ENCODE measurements around the gene NBAS.

GRCh38 chr2:15548974-15549373 is 12.2 kb downstream of the NBAS start:
- TF ChIP-seq, protein P1, sequence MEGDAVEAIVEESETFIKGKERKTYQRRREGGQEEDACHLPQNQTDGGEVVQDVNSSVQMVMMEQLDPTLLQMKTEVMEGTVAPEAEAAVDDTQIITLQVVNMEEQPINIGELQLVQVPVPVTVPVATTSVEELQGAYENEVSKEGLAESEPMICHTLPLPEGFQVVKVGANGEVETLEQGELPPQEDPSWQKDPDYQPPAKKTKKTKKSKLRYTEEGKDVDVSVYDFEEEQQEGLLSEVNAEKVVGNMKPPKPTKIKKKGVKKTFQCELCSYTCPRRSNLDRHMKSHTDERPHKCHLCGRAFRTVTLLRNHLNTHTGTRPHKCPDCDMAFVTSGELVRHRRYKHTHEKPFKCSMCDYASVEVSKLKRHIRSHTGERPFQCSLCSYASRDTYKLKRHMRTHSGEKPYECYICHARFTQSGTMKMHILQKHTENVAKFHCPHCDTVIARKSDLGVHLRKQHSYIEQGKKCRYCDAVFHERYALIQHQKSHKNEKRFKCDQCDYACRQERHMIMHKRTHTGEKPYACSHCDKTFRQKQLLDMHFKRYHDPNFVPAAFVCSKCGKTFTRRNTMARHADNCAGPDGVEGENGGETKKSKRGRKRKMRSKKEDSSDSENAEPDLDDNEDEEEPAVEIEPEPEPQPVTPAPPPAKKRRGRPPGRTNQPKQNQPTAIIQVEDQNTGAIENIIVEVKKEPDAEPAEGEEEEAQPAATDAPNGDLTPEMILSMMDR (IDR thresholded peaks at IDR 0.05; ENCODE audit: poor library complexity, severe bottlenecking), result no peak
- no peak for TF ChIP-seq EP300 (conservative IDR thresholded peaks at IDR 0.05; ENCODE audit: poor library complexity, severe bottlenecking)
- TF ChIP-seq POLR2AphosphoS5 (IDR thresholded peaks at IDR 0.05), result no peak
- no peak for TF ChIP-seq MXI1 (conservative IDR thresholded peaks at IDR 0.05; ENCODE audit: poor library complexity, severe bottlenecking)
- no peak for TF ChIP-seq EZH2 (IDR thresholded peaks at IDR 0.05; ENCODE audit: borderline replicate concordance, insufficient read depth, low read length, poor library complexity, severe bottlenecking)
- no peak for TF ChIP-seq REST (IDR thresholded peaks at IDR 0.05; ENCODE audit: borderline replicate concordance)
- no peak for TF ChIP-seq SMC3 (conservative IDR thresholded peaks at IDR 0.05; ENCODE audit: poor library complexity)

All from neural cell (in vitro differentiated cells).